H4 (cell line): Measurements from ENCODE around the gene POU2AF1. TPM values are rescaled to one million over a fixed set of nuclear protein-coding genes. Genes with fewer than 3 reads are reported as not detected.

Experiments
- DNase-seq: peaks from one replicate; pipeline ENCODE4 v3.0.0-alpha.2; 2015; ENCODE audit warnings: low spot score
- total RNA-seq: library from RNA; depleted of rRNA; stranded (reverse); fragments of >200 nt; shearing (Covaris generic); gene quantifications from 2 replicates; pipeline ENCODE4 v1.2.3, GENCODE V29; 2014

The POU2AF1 gene
- total RNA-seq, 1 experiment from 2014 or later = not detected

DNA sequence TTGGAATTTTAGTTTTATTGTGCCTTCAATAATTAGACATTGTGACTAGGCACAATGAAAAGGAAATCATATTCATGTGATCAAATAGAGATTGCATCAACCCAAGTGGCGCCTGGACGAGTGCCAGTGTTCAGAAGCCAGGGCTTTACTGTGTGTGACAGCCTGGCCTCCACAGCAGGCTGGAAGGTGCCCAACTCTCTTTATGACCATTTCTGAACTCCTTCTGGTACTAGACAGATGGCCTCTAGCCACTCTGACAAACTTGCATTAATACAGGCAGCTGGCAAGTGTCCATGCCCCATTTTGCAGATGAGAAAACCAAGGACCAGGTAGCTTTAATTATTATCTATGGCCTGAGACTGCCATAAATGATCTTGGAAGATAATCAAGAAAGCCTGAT, 8.3 kb upstream of the POU2AF1 start:
- peak; percentile 20 for DNase-seq

GRCh38 chr11:111386611-111387150, 7.6 kb upstream of the POU2AF1 start:
- DNase-seq = no peak

- no peak for DNase-seq
Observed at GRCh38 chr11:111384494-111384893, 5.4 kb upstream of the POU2AF1 start.

GRCh38 chr11:111382451-111382850, 3.4 kb upstream of the POU2AF1 start:
- DNase-seq = no peak

GRCh38 chr11:111379602-111380136, 594 bp upstream of the POU2AF1 start:
- DNase-seq = no peak

DNA sequence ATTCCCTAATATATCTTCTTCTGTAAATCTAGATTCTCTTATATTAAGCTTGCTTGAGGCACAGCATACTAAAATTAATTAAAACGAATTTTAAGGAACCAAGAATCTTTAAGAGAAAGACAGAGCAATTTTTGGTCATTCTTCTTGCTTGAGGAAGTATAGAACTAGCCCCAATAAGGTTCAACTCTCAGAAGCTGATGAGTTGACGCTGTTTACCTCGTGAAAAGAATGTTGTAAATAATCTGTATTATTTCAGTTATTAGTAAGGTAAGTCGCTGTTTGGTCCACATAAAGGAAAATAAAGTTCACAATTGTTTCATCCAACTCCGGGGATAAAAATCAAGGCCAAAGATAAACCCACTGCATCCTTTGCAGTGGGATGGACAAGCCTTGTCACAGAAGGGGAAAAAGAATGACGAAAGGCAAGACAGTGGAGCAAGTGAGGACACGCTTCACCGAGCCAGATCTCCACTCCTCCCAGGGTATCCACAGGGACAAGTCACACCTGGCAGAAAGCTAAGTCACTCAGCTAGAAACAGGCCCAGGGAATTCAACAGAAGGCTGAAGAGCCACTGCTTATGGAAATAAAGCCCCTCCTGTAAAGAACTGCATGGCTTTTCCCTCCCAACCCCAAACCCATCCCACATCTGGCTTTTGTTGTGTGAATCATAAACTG, 752 bp downstream of the POU2AF1 start:
- no peak for DNase-seq

- DNase-seq = no peak
Observed at GRCh38 chr11:111376181-111376871, 2.7 kb downstream of the POU2AF1 start.

DNA sequence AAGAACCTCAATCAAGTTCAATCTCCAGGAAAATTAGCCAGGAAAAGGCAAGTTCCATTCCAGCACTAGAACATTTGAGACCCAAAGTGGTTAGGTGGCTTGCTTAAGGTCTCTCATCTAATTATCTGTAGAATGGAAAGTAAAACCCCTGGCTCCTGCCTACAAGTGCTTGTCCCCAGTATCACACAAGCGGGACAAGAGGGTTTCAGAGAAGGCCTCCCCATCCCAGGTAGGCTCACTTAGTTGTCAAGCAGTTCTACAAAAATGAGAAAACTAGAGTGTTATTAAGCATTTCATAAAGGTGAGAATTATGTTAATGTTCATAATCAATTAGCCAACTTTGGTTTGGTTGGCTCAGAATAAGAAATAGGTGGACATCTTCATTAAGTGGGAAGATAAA, 5.5 kb downstream of the POU2AF1 start:
- no peak for DNase-seq

GRCh38 chr11:111372538-111372937, 6.5 kb downstream of the POU2AF1 start:
- DNase-seq = no peak

GRCh38 chr11:111370902-111371578, 8.0 kb downstream of the POU2AF1 start:
- DNase-seq = no peak

- DNase-seq = no peak
Observed at GRCh38 chr11:111370270-111370901, 8.7 kb downstream of the POU2AF1 start.

- DNase-seq = no peak
Observed at GRCh38 chr11:111368285-111368560, 10.9 kb downstream of the POU2AF1 start.

GRCh38 chr11:111367411-111368284, 11.4 kb downstream of the POU2AF1 start:
- no peak for DNase-seq

GRCh38 chr11:111366560-111367410, 12.3 kb downstream of the POU2AF1 start:
- DNase-seq = no peak

- DNase-seq = no peak
Observed at GRCh38 chr11:111365722-111366559, 13.1 kb downstream of the POU2AF1 start.

DNA sequence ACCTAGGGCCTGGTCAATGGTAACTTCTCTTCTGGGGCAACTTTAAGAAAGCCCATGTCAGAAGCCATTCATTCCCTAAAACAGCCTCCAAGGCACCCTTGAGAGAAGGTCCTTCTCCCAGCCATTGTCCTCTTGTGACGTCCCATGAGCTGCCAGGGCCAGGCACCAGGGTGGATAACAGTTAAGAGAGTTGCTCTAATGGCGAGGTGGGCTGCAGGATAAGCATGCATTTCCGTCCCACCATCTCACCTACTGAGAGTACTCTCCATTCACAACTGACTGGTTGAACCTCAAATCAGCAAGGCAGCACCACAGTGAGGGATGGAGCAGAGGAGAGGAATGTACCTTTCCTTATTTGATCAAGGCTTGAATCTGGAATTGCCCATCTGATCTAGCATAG, 14.6 kb downstream of the POU2AF1 start:
- no peak for DNase-seq

- no peak for DNase-seq
Observed at GRCh38 chr11:111363985-111364384, 15.1 kb downstream of the POU2AF1 start.

- no peak for DNase-seq
Observed at GRCh38 chr11:111362887-111363411, 16.1 kb downstream of the POU2AF1 start.

GRCh38 chr11:111361874-111362273, 17.2 kb downstream of the POU2AF1 start:
- DNase-seq = no peak
